Gastroesophageal sphincter (tissue), 3 donors: ENCODE measurements around the gene RFX4.

Source experiments
- EP300 ChIP-seq: sonication (generic); formaldehyde crosslinking; IDR thresholded peaks from one replicate; pipeline ENCODE4 v1.6.1; 2017; ENCODE audit warnings: antibody characterized with exemption, mild to moderate bottlenecking
- POLR2A ChIP-seq, 2 donors: fragments of 450-650 bp; IDR thresholded peaks; one replicate each; pipeline ENCODE4 v1.6.1; 2017; ENCODE audit warnings: antibody characterized with exemption in 2 of 2, mild to moderate bottlenecking in 2 of 2, moderate library complexity in 1 of 2
- POLR2AphosphoS5 ChIP-seq: sonication (generic); formaldehyde crosslinking; IDR thresholded peaks from one replicate; pipeline ENCODE4 v1.6.1; 2017; ENCODE audit warnings: antibody characterized with exemption
- TF ChIP-seq, protein P1 (sequence below), 4 experiments: fragments of 200-600 bp in 2 of 4; fragments of 450-650 bp in 2 of 4; sonication (generic) in 1 of 4; IDR thresholded peaks; one replicate each; pipeline ENCODE4 v1.5.1; 2017 to 2019; ENCODE audit warnings: antibody characterized with exemption in 4 of 4, mild to moderate bottlenecking in 2 of 4, moderate library complexity in 2 of 4

DNA sequence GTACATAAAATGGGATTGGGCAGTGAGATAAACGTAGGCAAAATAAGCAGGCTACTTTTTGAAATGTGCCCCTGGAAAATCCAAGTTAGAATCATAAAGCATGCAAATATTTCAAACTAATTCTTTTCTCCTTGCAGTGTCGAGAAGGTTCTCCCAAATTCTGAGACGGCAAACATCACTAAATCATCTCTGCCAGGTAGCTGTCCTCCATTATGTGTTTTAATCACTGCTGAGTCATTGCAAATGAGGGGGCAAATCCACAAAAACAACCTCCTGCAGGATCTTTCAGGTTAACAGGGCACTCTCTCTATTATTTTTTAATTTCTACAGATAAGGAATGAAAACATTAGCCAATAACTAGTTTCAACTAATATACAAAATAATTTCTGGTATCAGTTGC is 128.5 kb downstream of the RFX4 start:
- TF ChIP-seq, protein P1, sequence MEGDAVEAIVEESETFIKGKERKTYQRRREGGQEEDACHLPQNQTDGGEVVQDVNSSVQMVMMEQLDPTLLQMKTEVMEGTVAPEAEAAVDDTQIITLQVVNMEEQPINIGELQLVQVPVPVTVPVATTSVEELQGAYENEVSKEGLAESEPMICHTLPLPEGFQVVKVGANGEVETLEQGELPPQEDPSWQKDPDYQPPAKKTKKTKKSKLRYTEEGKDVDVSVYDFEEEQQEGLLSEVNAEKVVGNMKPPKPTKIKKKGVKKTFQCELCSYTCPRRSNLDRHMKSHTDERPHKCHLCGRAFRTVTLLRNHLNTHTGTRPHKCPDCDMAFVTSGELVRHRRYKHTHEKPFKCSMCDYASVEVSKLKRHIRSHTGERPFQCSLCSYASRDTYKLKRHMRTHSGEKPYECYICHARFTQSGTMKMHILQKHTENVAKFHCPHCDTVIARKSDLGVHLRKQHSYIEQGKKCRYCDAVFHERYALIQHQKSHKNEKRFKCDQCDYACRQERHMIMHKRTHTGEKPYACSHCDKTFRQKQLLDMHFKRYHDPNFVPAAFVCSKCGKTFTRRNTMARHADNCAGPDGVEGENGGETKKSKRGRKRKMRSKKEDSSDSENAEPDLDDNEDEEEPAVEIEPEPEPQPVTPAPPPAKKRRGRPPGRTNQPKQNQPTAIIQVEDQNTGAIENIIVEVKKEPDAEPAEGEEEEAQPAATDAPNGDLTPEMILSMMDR (IDR thresholded peaks at IDR 0.05) = no peak
- TF ChIP-seq EP300 (no peak), POLR2AphosphoS5 (no peak), POLR2A (IDR thresholded peaks at IDR 0.05) (no peak)
